Cardiac septum (tissue), 1 donor: Measurements from ENCODE around the gene CD36. TPM values are rescaled to one million over a fixed set of nuclear protein-coding genes. Genes with fewer than 3 reads are reported as not detected.

ENCODE experiments used
- DNase-seq: peaks from one replicate; pipeline ENCODE4 v3.0.0-alpha.2; 2020; ENCODE audit warnings: low spot score
- intact Hi-C: fragments of 100-400 bp; cut with DNase I; formaldehyde crosslinking; loops from one replicate; pipeline ENCODE4 v1.14.0; 2022
- total RNA-seq: library from RNA; stranded (reverse); fragmentation: NEBNext Ultra II Directional; extraction: Animal tissue kit (Norgen Biotek cat#: 25700); gene quantifications from one replicate; pipeline ENCODE4 v1.2.1, GENCODE V29; 2021
- donor health status: DM: no; HTN: no; CAD: no.

The CD36 gene
- total RNA-seq, 1 donor from 2014 or later: 717 TPM

DNA sequence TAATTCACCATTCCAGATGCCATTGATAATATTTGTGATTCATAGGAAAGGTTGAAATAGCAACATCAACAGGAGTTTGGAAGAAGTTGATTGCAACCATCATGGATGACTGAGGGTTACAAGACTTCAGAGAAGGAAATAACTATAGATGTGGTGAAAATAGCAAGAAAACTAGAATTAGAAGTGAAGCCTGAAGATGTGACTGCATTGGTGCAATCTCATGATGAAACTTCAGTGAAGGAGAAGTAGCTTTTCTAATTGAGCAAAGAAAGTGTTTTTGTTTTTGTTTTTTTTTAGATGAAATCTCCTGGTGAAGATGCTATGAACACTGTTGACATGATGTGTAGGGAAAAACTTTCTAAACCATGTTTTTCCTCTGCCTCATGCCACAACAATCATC is 18.7 kb upstream of the CD36 start:
- intact Hi-C loops: loop anchor here (5.0 kb wide), 1 partner anchor 32 kb away; no protein-coding TSS in a partner anchor
- DNase-seq: no peak

DNA sequence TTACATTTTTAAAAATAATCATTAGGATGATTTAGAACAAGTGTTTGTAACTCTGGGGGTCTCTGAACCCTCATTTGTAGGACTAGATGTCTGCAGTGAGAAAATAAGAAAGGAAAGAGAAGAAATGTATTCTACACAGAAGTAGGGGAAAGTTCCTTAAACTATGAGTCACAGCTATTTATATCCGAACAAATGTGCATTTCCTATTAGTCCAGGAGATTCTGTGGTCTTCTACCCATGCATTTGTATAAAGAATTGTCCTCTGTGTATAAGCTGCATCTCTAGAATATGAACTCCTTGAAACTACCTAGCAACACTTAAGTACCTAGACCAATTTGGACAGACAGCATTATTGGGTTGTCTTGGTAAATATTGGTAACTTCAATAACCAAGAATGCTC is 15.9 kb upstream of the CD36 start:
- no peak for DNase-seq
- intact Hi-C loops: loop anchor here (5.0 kb wide), 1 partner anchor 35 kb away; no protein-coding TSS in a partner anchor

DNA sequence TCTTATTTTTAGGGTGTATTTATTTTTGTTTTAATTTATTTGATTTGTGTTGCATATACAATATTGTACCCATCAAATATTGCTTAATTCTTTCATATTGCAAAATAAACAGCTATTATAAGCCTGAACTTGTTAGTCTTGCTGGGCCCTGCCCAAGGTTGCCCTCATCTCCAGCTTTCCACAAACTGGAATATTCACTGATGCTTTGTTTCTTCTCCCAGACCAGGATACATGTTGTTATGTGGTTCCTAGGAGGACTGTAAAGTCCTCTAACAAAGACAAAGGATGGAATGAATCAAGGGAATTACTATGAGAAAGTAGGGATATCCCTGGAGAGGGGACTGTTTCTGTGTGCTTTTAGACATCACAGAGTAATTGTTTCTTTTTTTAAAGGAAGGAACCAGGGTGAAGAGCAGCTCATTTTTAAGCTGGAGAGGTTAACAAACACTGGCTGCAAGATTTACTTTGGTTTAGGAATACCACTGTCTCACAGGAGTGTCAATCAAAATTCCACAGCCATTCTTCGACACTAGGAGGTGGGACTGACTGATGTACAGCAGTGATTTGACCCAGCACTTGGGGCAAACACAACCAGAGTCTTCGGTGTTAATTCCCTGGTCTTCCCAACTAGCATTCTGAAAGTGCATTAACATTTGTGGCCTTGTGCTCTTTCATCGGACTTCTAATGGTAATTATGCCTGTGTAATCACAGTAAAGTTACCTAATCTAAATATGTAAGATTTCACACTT is 14.8 kb upstream of the CD36 start:
- DNase-seq: no peak
- intact Hi-C loops: loop anchor here (5.0 kb wide), 1 partner anchor 36 kb away; no protein-coding TSS in a partner anchor

DNA sequence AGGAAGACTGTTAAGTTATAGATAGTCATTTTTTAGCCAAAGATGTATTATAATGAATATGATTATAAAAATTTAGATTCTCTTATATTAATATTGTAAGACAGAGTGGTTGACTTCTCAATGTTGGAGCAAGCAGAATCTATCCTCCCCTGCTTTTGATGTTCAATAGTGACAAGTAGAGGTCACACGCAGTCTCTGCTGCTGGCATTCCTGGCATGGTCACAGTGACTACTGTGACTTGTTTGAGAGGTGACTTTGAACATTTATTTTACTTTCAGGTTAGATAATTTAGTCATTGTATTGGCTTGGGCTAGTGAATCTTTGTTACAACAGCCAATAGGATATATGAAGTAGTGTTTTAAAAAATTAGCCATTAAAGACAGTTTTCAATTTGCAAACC is 13.7 kb upstream of the CD36 start:
- intact Hi-C loops: loop anchor here (5.0 kb wide), 1 partner anchor 37 kb away; no protein-coding TSS in a partner anchor
- DNase-seq: no peak

DNA sequence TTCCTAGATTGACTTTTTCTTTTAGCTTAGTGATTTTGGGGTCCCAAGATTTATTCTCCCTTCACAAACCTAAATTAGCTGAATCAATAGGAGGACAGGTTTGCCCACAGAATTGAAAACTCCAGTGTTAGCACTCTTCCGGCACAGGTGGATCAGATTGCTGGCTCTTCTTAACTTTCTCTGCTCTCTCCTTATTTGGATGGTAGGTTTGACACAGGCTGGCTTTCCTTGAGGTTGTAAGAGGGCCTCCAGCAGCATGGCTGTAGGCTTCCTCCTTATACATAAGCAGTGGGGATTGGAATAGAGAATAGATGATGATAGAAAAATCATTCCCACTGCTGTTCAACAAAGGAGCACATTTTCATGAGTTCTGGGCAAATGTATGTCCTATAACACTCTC is 9.4 kb upstream of the CD36 start:
- no peak for DNase-seq

DNA sequence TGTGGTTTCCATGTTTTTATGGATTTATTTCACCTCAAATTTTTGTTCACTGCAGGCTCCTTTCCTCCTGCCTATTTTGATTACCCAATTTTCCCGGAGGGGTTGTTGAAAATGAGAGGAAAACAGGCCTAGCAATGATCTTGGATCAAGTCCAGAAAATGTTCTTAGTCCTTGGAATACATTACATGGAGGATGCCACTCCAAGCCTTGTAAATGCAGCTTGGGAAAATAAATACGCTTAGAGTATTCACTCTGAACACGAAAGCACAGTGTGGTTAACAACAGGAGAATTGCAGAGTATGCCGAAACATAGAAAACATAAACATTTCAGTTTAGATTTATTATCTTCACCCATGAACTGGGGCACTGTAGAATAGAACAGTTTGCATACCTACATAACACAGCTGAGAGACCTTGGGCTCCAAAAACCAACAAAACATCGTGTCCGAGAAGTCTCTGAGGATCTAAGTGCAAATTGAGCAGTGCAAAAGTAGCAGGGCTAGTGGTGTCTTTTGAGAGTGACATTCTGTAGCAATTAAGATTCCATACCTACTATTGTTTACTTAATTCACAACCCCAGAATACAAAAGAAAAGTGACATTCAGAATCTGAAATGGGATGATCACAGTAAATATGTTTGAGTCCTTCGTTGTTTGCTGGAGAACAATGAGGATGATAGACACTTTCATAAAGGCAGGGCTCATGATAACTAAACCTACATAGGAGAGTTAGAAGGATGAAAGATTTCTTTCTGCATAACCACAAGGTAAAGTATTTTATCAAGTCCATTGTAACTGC is 7.6 kb upstream of the CD36 start:
- intact Hi-C loops: no loop called here
- no peak for DNase-seq

More for the DNA sequence above, 9.4 kb upstream of the CD36 start:
- intact Hi-C loops: no loop called here

DNA sequence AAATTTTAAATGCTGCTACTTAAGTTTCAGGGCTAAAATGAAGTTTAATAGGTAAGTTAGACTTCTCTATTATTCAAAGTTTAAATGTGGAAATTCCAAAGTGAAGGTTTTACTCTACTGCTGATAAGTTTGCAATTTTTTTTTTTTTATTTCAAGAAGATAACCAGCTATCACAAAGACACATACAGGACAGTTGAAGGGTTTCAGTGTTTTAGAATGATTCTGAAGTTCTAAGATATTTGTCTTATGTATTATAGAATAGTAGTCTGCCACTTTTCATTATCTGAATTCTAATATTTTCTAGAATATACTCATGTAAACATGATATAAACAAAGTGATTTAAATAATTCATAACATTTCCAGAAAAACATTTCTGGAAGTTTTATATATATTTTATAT is 7.0 kb upstream of the CD36 start:
- DNase-seq: no peak
- intact Hi-C loops: no loop called here

DNA sequence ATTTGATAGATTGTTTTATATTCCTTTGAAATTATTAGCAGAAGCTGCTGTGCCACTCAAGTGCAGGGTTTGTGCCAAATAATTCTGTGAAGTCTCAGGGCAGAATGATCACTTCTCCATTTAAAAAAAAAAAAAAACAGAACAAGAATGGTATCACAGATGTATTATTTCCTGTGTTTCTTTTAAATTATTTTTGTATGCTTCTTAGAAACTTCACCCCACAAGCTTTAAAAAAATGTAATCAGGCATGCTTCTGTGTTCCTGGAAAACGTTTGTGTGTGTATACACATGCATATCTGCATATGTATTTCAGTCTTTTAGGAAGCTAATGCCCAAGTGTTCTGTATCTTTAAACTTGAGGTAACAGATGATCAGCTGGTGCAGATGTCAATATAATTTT is 6.3 kb upstream of the CD36 start:
- intact Hi-C loops: no loop called here
- DNase-seq: no peak

DNA sequence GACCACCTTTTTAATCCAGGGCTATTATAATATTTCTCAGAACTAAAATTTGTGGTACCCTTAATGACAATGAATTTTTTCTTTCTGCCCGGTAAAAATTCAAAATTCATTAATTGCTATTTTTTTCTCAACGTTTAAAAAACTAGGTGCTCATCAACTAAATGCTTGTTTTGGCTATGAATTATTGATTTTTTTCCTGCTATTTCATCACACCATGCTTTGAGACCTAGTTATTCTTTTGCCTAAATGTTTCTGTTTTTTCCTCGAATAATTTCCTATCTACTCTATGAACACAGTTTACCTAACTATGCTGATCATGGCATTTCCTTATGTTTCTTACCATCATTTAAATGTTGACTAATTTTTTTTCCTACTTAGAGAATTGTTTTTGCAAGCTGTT is 5.6 kb upstream of the CD36 start:
- intact Hi-C loops: no loop called here
- DNase-seq: no peak

DNA sequence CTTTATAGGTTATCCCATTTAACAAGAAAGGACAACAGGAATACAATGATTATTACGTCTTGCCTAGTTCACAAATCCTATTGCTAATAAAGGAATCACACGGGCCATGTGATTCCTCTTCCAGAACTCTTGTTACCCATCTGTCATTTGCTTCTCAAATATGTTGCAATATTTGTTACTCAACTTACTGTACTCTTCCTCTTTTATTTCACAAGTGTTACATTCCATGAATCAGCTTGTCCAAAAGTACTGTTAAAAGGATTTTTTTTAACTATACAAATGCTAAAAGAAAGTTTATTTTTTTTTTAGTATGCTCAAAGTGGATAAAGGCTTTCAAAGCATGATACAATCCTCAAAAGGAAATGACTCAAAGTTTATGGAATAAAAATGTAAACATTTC is 3.9 kb upstream of the CD36 start:
- no peak for DNase-seq
- intact Hi-C loops: no loop called here

DNA sequence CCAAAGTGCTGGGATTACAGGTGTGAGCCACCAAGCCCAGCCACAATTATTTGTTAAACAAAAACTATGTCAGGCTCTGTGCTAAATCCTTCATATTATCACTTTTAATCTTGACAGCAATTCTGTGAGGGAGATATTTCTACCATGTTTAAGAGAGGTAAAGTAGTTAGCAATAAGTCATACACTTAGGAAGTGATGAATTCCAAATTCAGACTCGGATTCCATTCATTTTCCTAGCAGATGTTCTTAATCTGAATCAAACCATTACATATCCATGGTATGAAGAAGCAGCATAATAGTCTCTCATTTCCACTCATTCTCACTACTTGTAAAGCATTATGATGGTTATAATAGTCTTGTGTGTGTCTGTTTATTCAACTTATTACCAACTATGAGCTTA is 2.9 kb upstream of the CD36 start:
- no peak for DNase-seq
- intact Hi-C loops: loop anchor here (5.0 kb wide), 1 partner anchor 33 kb away; no protein-coding TSS in a partner anchor

DNA sequence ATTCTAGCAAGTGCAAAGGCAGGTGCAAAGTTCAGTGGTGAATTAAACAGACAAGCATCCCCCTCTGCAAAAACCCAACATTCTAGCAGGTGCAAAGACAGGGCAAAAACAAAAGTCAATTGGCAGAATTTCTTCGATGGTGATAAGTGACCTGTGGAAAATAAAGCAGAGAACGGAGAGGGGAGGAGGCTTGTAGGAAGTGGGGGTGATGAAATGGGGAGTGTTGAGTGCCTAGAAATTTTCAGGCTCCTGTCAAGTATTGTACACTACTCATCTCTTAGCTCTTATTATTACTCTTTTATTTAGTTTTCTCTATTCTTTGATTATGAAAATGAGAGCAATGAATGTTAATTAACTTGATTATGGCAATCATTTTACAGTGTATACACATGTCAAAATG is 2.4 kb upstream of the CD36 start:
- intact Hi-C loops: loop anchor here (5.0 kb wide), 1 partner anchor 34 kb away; no protein-coding TSS in a partner anchor
- DNase-seq: no peak

DNA sequence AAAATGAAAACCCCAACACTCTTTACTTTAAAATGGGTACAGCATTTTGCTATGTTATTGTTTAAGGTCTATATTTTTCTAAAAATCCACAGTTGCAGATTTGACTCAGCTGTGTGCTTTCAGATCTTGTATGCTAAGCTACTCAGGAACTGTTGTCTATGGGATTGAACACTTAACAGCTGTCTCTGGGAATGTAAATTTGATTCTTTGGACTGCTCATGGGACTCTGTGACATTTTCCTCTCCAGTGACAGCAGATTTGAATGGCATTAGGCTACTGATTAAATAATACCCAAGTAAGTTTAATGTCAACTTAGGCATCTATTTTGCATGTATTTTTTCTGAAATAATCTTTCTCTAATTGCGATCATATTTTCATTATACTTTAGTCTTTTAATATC is 1.7 kb upstream of the CD36 start:
- intact Hi-C loops: loop anchor here (5.0 kb wide), 1 partner anchor 34 kb away; no protein-coding TSS in a partner anchor
- no peak for DNase-seq

DNA sequence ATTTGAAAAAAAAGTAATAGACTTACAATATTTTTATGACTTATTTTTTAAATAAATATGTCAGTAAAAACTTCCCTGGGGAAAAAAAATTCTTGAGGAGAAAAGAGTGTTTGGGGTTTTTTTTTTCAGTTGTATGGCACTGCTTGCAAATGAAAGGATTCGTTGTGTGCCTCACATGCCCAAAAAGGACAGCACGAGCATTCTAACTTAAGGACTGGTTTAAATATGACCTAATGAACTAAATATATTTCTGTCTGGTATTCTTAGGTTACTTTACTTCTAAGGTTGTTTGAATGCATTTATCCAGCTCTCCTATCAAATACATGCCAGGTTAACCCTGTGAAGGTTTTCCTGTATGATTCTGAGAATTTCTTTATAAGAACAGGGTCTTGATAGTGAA is 988 bp upstream of the CD36 start:
- no peak for DNase-seq
- intact Hi-C loops: loop anchor here (5.0 kb wide), 1 partner anchor 35 kb away; no protein-coding TSS in a partner anchor

DNA sequence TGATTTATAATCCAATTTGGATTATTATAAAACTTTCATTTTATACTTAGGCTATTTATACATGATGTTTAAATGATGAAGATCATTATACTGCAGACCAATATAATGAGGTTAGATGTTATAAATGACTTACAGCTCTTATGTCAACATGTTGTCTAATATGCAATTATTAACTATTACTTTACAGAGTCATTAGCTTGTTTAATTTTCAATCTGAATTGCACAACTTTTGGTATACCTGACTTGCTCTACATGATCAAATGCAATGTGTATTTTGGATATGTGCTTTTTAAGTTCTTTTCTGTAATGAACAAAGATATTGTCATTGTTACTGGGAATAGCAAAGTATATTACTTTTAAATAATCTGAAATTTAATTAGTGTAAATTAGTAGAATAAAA is 569 bp downstream of the CD36 start:
- no peak for DNase-seq
- intact Hi-C loops: loop anchor here (5.0 kb wide), 1 partner anchor 37 kb away; no protein-coding TSS in a partner anchor

DNA sequence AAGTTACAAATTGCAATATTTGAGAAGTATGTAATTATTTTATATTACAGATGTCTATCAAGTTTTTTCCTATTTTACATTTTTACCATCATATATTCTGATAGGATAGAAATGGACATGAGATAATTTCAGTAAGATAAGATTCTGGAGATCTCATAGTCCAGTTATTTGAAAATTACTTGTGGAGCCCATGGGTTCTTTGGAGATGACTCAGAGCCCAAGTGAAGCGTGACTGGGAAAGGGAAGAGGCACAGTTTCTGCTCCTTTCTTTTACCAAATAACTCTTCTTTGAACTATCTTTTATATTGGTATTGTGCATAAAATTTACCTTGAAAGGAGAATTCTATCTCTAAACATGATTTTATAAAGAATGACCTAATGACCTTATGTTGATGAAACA is 2.4 kb downstream of the CD36 start:
- intact Hi-C loops: no loop called here
- no peak for DNase-seq

DNA sequence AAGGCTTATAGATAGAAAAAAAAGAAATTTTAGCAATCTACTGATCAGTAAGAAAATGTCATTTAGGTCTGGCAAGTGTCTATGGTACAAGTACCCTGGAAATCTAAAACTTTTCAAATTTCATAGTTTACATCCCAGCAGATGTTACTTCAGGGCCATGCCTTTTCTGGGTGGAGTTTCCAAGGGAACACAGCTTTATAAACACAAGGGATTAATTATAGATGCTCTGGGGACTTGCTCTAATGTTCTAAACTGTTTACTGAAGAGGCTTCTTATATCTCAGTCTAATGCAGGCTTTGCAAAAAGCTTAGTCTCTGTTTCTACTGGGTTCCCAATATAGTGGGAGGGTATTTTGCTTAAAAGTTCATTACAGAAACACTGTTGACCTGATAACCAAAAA is 3.1 kb downstream of the CD36 start:
- DNase-seq: no peak
- intact Hi-C loops: no loop called here

DNA sequence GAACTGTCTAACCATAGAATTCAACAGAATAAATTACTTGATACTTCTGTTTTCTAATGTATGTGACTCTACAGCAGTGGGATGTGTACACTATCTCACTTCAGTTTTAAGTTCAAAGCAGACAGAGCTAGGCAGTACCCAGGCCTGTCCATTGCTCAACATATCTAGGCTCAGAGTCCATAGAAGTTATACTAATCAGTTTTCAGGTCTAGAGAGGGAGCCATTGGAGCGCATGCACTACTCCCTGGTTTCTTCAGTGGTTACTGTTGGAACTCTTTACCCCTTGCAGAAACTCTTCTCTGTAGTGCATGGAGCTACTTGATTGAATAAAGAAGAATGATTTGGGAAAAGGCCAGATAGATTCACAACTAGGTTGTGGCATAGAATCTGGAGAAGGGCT is 4.4 kb downstream of the CD36 start:
- intact Hi-C loops: no loop called here
- no peak for DNase-seq

DNA sequence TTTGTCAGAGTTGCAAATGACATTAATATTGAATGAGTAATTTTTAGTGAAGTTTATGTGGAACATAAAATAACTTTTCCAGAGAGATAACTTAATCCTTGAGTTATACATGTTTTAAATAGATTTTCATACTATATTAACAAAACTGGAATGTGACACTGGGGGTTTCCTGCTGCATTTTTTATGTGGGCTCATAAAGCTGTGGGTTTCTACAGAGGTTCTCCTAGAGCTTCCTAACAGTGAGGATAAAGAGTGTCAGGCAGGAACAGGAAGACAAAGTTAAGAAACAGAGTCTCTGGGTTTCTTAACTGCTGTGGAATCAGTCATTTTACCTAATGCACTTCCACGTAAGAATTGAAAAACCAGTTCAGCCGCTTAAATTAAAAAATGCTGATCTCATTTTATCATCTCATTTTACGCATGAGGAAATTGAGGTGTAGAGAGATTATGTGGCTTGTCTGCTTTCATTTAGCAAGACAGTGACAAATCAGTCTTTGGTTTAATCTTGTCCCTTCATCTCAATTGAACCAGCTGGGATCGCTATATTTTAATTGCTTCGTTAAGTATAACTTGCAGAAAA is 5.0 kb downstream of the CD36 start:
- intact Hi-C loops: no loop called here

DNA sequence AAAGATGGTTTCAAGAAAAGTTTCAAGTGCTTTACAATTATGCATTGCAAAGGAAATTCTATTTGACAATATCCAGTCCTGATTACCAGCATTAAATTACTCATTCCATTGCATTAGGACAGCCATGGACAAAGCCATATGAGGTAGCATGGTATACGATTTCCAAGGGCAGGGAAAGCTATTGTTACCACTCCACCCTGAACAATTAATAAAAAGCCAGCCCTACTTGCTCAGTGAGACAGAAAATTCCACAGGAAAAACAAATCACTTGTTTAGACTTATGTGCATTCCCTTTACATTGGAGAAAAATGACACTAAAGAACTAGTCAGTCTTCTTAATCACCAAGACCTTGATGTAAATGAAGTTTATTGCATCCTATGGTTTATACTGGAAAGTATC is 5.6 kb downstream of the CD36 start:
- intact Hi-C loops: no loop called here
- DNase-seq: no peak

More for the DNA sequence above, 5.0 kb downstream of the CD36 start:
- no peak for DNase-seq
